ENCODE data around the gene CD58. TPM values are rescaled to one million over a fixed set of nuclear protein-coding genes. Genes with fewer than 3 reads are reported as not detected.
"Not testable (repeated sequence)": the region's sequence is repeated elsewhere in the genome, so short reads cannot be mapped to it uniquely, and the experiment has no call there.

Gene CD58
- total and polyA plus RNA-seq, 11 donors, result 19.6 to 45.8 (median 30.8) TPM

- intact Hi-C loops (cut with DNase I), result loop anchor here in 5 of 10 donors (1.0 to 2.0 kb wide), 2 partner anchors 21 to 25 kb away; partner anchors contain the start of gene CD58 (in 1 of the 5)
- not testable (repeated sequence) for H3K27me3 ChIP-seq, H3K36me3 ChIP-seq, H3K4me3 ChIP-seq, H3K27ac ChIP-seq, H3K9me3 ChIP-seq
- peaks cover 0 to 13% (median 0%) of the 10 kb centered on the region in 12 donors for H3K4me1 ChIP-seq
- TF ChIP-seq, protein P1, sequence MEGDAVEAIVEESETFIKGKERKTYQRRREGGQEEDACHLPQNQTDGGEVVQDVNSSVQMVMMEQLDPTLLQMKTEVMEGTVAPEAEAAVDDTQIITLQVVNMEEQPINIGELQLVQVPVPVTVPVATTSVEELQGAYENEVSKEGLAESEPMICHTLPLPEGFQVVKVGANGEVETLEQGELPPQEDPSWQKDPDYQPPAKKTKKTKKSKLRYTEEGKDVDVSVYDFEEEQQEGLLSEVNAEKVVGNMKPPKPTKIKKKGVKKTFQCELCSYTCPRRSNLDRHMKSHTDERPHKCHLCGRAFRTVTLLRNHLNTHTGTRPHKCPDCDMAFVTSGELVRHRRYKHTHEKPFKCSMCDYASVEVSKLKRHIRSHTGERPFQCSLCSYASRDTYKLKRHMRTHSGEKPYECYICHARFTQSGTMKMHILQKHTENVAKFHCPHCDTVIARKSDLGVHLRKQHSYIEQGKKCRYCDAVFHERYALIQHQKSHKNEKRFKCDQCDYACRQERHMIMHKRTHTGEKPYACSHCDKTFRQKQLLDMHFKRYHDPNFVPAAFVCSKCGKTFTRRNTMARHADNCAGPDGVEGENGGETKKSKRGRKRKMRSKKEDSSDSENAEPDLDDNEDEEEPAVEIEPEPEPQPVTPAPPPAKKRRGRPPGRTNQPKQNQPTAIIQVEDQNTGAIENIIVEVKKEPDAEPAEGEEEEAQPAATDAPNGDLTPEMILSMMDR (IDR thresholded peaks at IDR 0.05), result peak; percentile 32 to 60 (median 48)
- DNase-seq, result peak in 1 of 5 donors; percentile 37
- peak in 3 of 4 donors; percentile 22 to 41 (median 31) for ATAC-seq
- WGBS, 4 donors, result 12 to 23% (median 20%) methylated on average over 8 of the region's 8 CpGs
Observed at GRCh38 chr1:116595946-116596741, 25.3 kb upstream of the CD58 start.

GRCh38 chr1:116595065-116595840 lies 24.4 kb upstream of the CD58 start:
- DNase-seq; H3K9me3 ChIP-seq; H3K4me3 ChIP-seq; H3K36me3 ChIP-seq; H3K27me3 ChIP-seq; ATAC-seq; H3K27ac ChIP-seq; intact Hi-C loops (cut with DNase I): not testable (repeated sequence)
- TF ChIP-seq, protein P1 (IDR thresholded peaks at IDR 0.05), result peak in 6 of 12 donors; percentile 9 to 30 (median 15)
- WGBS, 4 donors, result 71 to 80% (median 77%) methylated on average over 3 to 4 of the region's 4 CpGs
- H3K4me1 ChIP-seq, result peaks cover 0 to 13% (median 0%) of the 10 kb centered on the region in 12 donors

- 69 to 75% (median 72%) methylated on average over 3 of the region's 3 CpGs for WGBS, 4 donors
- H3K27ac ChIP-seq, result peak overlapping the region in 10 of 12 donors; percentile 24 to 75 (median 62)
Observed at GRCh38 chr1:116593977-116594376, 23.2 kb upstream of the CD58 start.

GRCh38 chr1:116593401-116593800 lies 22.6 kb upstream of the CD58 start:
- intact Hi-C loops (cut with DNase I); H3K27me3 ChIP-seq; H3K36me3 ChIP-seq; H3K9me3 ChIP-seq; H3K4me3 ChIP-seq: not testable (repeated sequence)
- Histone ChIP-seq H3K27ac (peak overlapping the region in 9 of 12 donors; percentile 24 to 64 (median 62)), H3K4me1 (peaks cover 0 to 13% (median 1%) of the 10 kb centered on the region in 12 donors)
- ATAC-seq, result peak; percentile 84 to 96 (median 91)
- DNase-seq, result peak in 3 of 5 donors; percentile 37 to 68 (median 49)
- WGBS, 4 donors, result 54 to 71% (median 62%) methylated on average over 3 to 5 of the region's 5 CpGs

More at GRCh38 chr1:116593977-116594376, 23.2 kb upstream of the CD58 start:
- H3K36me3 ChIP-seq; H3K9me3 ChIP-seq; intact Hi-C loops (cut with DNase I); DNase-seq; H3K27me3 ChIP-seq; H3K4me3 ChIP-seq: not testable (repeated sequence)
- H3K4me1 ChIP-seq, result peaks cover 0 to 13% (median 1%) of the 10 kb centered on the region in 12 donors
- ATAC-seq, result peak in 3 of 4 donors; percentile 59 to 75 (median 69)

GRCh38 chr1:116591951-116592605 lies 21.3 kb upstream of the CD58 start:
- ATAC-seq; H3K36me3 ChIP-seq; H3K9me3 ChIP-seq; H3K4me3 ChIP-seq; DNase-seq; intact Hi-C loops (cut with DNase I); H3K27me3 ChIP-seq; H3K27ac ChIP-seq: not testable (repeated sequence)
- peaks cover 0 to 20% (median 2%) of the 10 kb centered on the region in 12 donors for H3K4me1 ChIP-seq
- 72 to 80% (median 79%) methylated on average over 5 to 7 of the region's 7 CpGs for WGBS, 4 donors

DNA sequence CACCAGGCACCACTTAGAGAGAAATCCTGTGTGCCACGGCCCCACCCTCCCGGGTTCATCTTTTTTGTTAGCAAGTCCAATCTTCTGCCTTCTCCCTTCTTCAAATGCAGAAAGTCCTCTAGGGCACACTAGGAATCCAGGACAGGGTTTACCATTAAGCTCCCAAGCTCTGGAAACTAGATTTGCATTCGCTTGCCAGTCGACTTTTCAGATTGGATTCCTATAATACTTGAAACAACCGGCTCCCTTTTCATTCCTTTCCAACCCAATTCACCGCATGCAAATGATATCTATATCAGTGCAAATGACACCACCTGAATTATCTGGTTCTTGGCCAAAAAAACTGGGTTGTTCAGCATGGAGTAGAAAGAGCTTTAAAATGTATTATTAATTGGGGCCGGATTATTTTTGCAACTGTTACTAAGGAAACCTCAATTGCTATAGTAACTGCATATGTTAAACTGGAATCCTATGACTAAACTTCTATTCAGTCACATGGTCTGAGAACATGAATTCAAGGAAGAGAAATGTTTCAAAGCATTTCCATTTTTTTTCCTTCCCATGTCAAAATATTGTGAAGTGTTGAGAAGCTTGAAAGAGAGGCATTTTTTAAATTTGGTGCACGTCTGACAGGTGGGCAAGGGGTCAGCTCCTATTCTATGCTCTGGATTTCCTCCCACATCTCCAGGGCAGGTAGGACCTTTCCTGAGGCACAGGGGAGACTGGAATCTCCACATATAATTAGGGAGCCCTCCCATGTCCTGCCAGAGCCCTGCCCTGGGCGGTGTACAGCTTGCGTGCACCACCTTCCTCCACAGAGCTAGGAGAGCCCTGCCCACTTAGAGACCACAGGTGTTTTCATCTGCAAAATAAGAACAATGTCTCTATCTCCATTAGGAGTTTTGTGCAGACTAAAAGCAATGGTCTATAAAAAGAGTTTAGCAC lies 20.5 kb upstream of the CD58 start:
- H3K36me3 ChIP-seq; ATAC-seq; H3K9me3 ChIP-seq; DNase-seq; intact Hi-C loops (cut with DNase I); H3K27me3 ChIP-seq; H3K27ac ChIP-seq; H3K4me3 ChIP-seq: not testable (repeated sequence)
- H3K4me1 ChIP-seq, result peaks cover 0 to 20% (median 2%) of the 10 kb centered on the region in 12 donors
- 83 to 89% (median 87%) methylated on average over 2 to 5 of the region's 10 CpGs for WGBS, 4 donors

GRCh38 chr1:116590359-116591005 lies 19.7 kb upstream of the CD58 start:
- H3K9me3 ChIP-seq; DNase-seq; ATAC-seq; intact Hi-C loops (cut with DNase I); H3K27me3 ChIP-seq; H3K36me3 ChIP-seq; H3K27ac ChIP-seq; H3K4me3 ChIP-seq: not testable (repeated sequence)
- peaks cover 0 to 16% (median 0%) of the 10 kb centered on the region in 12 donors for H3K4me1 ChIP-seq
- WGBS, 4 donors, result 92 to 95% (median 93%) methylated on average over 5 to 6 of the region's 6 CpGs
